SW 1271 (cell line): ENCODE results near the gene PLPPR5.
"Not testable (repeated sequence)": the region's sequence is repeated elsewhere in the genome, so short reads cannot be mapped to it uniquely, and the experiment has no call there.

Experiments used
- DNase-seq, 2 experiments: peaks; one replicate each; lab custom pipeline; 2025; lab: John Stamatoyannopoulos, UW

Gene PLPPR5

GRCh38 chr1:98919211-98919610, 85.5 kb downstream of the PLPPR5 start:
- DNase-seq, result no peak

GRCh38 chr1:98914547-98914946, 90.1 kb downstream of the PLPPR5 start:
- DNase-seq, result no peak

- DNase-seq, result no peak
Measured at GRCh38 chr1:98910827-98911226, 93.8 kb downstream of the PLPPR5 start.

GRCh38 chr1:98908980-98909379, 95.7 kb downstream of the PLPPR5 start:
- DNase-seq, result no peak

- no peak for DNase-seq
Measured at GRCh38 chr1:98906809-98907208, 97.9 kb downstream of the PLPPR5 start.

- no peak for DNase-seq
Measured at GRCh38 chr1:98906361-98906760, 98.3 kb downstream of the PLPPR5 start.

- no peak for DNase-seq
Measured at GRCh38 chr1:98904684-98905083, 100.0 kb downstream of the PLPPR5 start.

- DNase-seq, result no peak
Measured at GRCh38 chr1:98903726-98904125, 100.9 kb downstream of the PLPPR5 start.

GRCh38 chr1:98903261-98903660, 101.4 kb downstream of the PLPPR5 start:
- DNase-seq, result no peak

GRCh38 chr1:98898940-98899339, 105.7 kb downstream of the PLPPR5 start:
- no peak for DNase-seq

GRCh38 chr1:98897479-98897878, 107.2 kb downstream of the PLPPR5 start:
- no peak for DNase-seq

- DNase-seq, result no peak
Measured at GRCh38 chr1:98896711-98897445, 107.8 kb downstream of the PLPPR5 start.

- DNase-seq, result no peak
Measured at GRCh38 chr1:98893371-98893770, 111.3 kb downstream of the PLPPR5 start.

- no peak for DNase-seq
Measured at GRCh38 chr1:98888869-98889268, 115.8 kb downstream of the PLPPR5 start.

- DNase-seq, result no peak
Measured at GRCh38 chr1:98887507-98887906, 117.2 kb downstream of the PLPPR5 start.

GRCh38 chr1:98884864-98885263, 119.8 kb downstream of the PLPPR5 start:
- no peak for DNase-seq

- no peak for DNase-seq
Measured at GRCh38 chr1:98881901-98882300, 122.8 kb downstream of the PLPPR5 start.

GRCh38 chr1:98881234-98881633, 123.4 kb downstream of the PLPPR5 start:
- DNase-seq, result not testable (repeated sequence)

- no peak for DNase-seq
Measured at GRCh38 chr1:98874828-98875227, 129.8 kb downstream of the PLPPR5 start.

- no peak for DNase-seq
Measured at GRCh38 chr1:98870959-98871903, 133.4 kb downstream of the PLPPR5 start.

- DNase-seq, result no peak
Measured at GRCh38 chr1:98865796-98866195, 138.9 kb downstream of the PLPPR5 start.

GRCh38 chr1:98860329-98860728, 144.3 kb downstream of the PLPPR5 start:
- DNase-seq, result no peak

GRCh38 chr1:98854137-98854536, 150.5 kb downstream of the PLPPR5 start:
- DNase-seq, result no peak
